Suppressor macrophage treated with lipopolysaccharide for 1 hour (primary cell): ENCODE data around the gene ADAP1.
"Not testable (repeated sequence)": the region's sequence is repeated elsewhere in the genome, so short reads cannot be mapped to it uniquely, and the experiment has no call there.

Source experiments
- DNase-seq, 3 donors: peaks; one replicate each; pipeline ENCODE4 v3.0.0-alpha.2; 2020 to 2022

ADAP1 gene

GRCh38 chr7:935874-936385, 18.6 kb downstream of the ADAP1 start:
- no peak for DNase-seq

GRCh38 chr7:935164-935873, 19.2 kb downstream of the ADAP1 start:
- DNase-seq: no peak

GRCh38 chr7:934469-935163, 19.9 kb downstream of the ADAP1 start:
- DNase-seq: no peak

- DNase-seq: no peak
Observed at GRCh38 chr7:932651-932975, 21.9 kb downstream of the ADAP1 start.

- DNase-seq: no peak
Observed at GRCh38 chr7:931871-932650, 22.4 kb downstream of the ADAP1 start.

- DNase-seq: peak; percentile 59 to 68 (median 64)
Observed at GRCh38 chr7:930975-931758, 23.3 kb downstream of the ADAP1 start.

- DNase-seq: no peak
Observed at GRCh38 chr7:929311-929711, 25.2 kb downstream of the ADAP1 start.

GRCh38 chr7:927031-927671, 27.3 kb downstream of the ADAP1 start:
- no peak for DNase-seq

GRCh38 chr7:926061-927030, 28.1 kb downstream of the ADAP1 start:
- no peak for DNase-seq

- peak; percentile 30 to 57 (median 47) for DNase-seq
Observed at GRCh38 chr7:925601-926000, 28.9 kb downstream of the ADAP1 start.

- peak; percentile 81 to 87 (median 85) for DNase-seq
Observed at GRCh38 chr7:924541-925231, 29.8 kb downstream of the ADAP1 start.

GRCh38 chr7:924042-924441, 30.4 kb downstream of the ADAP1 start:
- not testable (repeated sequence) for DNase-seq

- DNase-seq: peak; percentile 90
Observed at GRCh38 chr7:923108-924041, 31.1 kb downstream of the ADAP1 start.

GRCh38 chr7:922334-923107, 32.0 kb downstream of the ADAP1 start:
- DNase-seq: peak; percentile 45 to 55 (median 48)

GRCh38 chr7:921581-922333, 32.7 kb downstream of the ADAP1 start:
- DNase-seq: no peak

- no peak for DNase-seq
Observed at GRCh38 chr7:921071-921461, 33.4 kb downstream of the ADAP1 start.

- DNase-seq: no peak
Observed at GRCh38 chr7:920351-921070, 34.0 kb downstream of the ADAP1 start.
